ENCODE data around the gene MEDAG.

MEDAG gene

DNA sequence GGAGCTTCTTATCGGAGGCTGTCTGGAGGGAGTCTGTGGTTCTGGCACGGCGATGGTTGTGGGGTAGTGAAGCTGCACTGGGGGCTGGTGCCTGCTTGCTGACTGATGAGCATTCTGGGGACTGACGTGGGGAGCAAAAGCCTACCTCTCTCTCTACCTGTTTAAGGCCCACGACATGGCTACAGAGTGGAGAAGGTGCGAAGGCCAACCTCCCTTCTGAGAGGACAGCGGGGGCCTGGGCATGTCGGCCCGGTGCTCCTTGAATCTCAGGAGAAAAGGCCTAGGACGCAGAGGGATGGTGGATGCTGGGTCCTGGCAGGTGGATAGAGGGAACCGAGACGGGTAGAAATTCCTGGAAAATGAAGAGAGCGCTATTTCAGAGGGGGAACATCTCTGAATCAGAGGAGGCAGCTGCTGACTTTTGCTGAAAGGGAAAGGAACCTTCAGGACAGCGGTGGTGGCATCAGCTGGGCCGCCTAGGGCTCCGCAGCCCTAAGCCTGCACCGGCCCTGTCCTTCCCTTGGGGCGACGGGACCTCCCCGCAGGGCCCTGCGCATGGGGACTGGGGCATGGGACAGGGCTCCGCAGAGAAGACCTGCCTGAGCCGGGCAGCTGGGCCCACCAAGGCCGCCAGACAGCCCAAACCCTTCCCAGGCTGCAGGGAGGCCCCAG, 35.0 kb upstream of the MEDAG start:
- Histone ChIP-seq H3K9me3 (ENCODE audit: severe bottlenecking) (no peaks in the 10 kb centered on the region), H3K27ac (no peak overlapping the region), H3K27me3 (ENCODE audit: insufficient read depth, low read depth, severe bottlenecking) (no peaks in the 10 kb centered on the region), H3K36me3 (no peaks in the 10 kb centered on the region), H3K4me3 (ENCODE audit: low read depth, low read length) (no peak overlapping the region)
- TF ChIP-seq CTCF (IDR thresholded peaks at IDR 0.05; ENCODE audit: low read depth, low read length): no peak
- DNase-seq: no peak

DNA sequence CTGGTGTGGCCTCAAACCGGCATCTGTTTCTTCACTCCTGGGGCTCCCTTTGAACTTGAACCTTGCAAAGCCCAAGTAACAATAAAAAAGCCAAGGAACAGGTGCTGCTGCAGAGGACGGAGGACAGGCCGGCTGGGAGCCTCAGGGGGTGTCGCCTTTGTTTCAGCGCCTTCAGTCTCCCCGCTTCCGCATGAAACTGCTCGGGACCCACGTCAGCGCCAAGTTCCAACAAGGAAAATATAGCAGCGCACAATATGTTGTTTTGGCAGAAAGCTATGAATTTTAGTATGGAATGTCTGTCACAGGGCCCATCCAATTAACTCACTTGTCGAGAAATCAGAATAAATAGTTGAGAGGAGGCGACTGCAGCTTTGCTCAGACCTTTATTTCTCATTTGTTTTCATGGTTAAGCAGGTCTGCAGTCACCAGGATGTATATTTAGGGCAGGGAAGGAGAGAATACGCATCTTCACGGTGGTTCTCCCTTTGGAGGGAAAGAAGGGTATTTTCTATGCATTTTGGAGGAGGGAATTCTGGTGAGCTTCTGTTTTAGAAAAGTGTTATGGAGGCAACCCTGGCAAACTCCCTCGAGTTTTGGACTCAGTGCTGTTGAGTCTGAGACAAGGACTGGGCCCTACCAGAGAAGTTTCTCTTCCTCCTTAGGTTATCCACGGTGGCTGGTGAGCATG, 34.3 kb upstream of the MEDAG start:
- DNase-seq: no peak
- Histone ChIP-seq H3K4me3 (ENCODE audit: low read depth, low read length) (no peak overlapping the region), H3K27me3 (ENCODE audit: insufficient read depth, low read depth, severe bottlenecking) (no peaks in the 10 kb centered on the region), H3K9me3 (ENCODE audit: severe bottlenecking) (no peaks in the 10 kb centered on the region), H3K27ac (no peak overlapping the region), H3K36me3 (no peaks in the 10 kb centered on the region)
- no peak for TF ChIP-seq CTCF (IDR thresholded peaks at IDR 0.05; ENCODE audit: low read depth, low read length)

DNA sequence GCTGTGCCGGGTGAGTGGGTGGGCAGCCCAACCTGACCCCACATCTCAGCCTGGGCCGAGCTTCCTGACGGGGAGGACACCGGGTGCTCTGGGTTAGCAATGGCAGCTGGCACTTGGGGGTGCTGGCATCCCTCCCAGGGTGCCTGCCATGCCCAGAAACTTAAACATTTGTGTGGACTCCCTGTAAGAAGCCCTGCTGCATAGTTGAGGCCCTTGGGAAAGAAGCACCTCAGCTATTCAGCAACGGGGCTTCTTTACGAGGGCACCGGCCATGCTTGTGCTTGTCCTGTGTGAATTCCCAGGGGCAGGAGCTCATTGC, 33.8 kb upstream of the MEDAG start:
- H3K27me3 ChIP-seq (ENCODE audit: insufficient read depth, low read depth, severe bottlenecking): no peaks in the 10 kb centered on the region
- DNase-seq: no peak
- H3K27ac ChIP-seq: no peak overlapping the region
- H3K9me3 ChIP-seq (ENCODE audit: severe bottlenecking): no peaks in the 10 kb centered on the region
- H3K36me3 ChIP-seq: no peaks in the 10 kb centered on the region
- no peak overlapping the region for H3K4me3 ChIP-seq (ENCODE audit: low read depth, low read length)
- TF ChIP-seq CTCF (IDR thresholded peaks at IDR 0.05; ENCODE audit: low read depth, low read length): no peak

- no peaks in the 10 kb centered on the region for H3K27me3 ChIP-seq (ENCODE audit: insufficient read depth, low read depth, severe bottlenecking)
- H3K4me3 ChIP-seq (ENCODE audit: low read depth, low read length): no peak overlapping the region
- DNase-seq: no peak
- H3K36me3 ChIP-seq: no peaks in the 10 kb centered on the region
- TF ChIP-seq CTCF (IDR thresholded peaks at IDR 0.05; ENCODE audit: low read depth, low read length): no peak
- H3K27ac ChIP-seq: no peak overlapping the region
- no peaks in the 10 kb centered on the region for H3K9me3 ChIP-seq (ENCODE audit: severe bottlenecking)
Observed at GRCh38 chr13:30872685-30873461, 33.2 kb upstream of the MEDAG start.

- Histone ChIP-seq H3K9me3 (ENCODE audit: severe bottlenecking) (no peaks in the 10 kb centered on the region), H3K27ac (no peak overlapping the region), H3K36me3 (no peaks in the 10 kb centered on the region), H3K4me3 (ENCODE audit: low read depth, low read length) (no peak overlapping the region), H3K27me3 (ENCODE audit: insufficient read depth, low read depth, severe bottlenecking) (no peaks in the 10 kb centered on the region)
- no peak for DNase-seq
- TF ChIP-seq CTCF (IDR thresholded peaks at IDR 0.05; ENCODE audit: low read depth, low read length): no peak
Observed at GRCh38 chr13:30873499-30873898, 32.6 kb upstream of the MEDAG start.
